Trophoblast cell (in vitro differentiated cells and primary cell): ENCODE measurements around the gene YPEL4. TPM values are rescaled to one million over a fixed set of nuclear protein-coding genes. Genes with fewer than 3 reads are reported as not detected.
A peak's percentile ranks its signal among the peaks of the same experiment; 100 is the strongest.
"Not testable (repeated sequence)": the region's sequence is repeated elsewhere in the genome, so short reads cannot be mapped to it uniquely, and the experiment has no call there.

ENCODE experiments used
- DNase-seq, 2 donors: peaks; one replicate each; pipeline ENCODE4 v3.0.0-alpha.2; 2016
- H2AFZ ChIP-seq: 2 replicates; pipeline ENCODE4 v1.6.1; 2013; ENCODE audit warnings: low read length, moderate library complexity, mild to moderate bottlenecking; ENCODE audit not compliant: insufficient read depth, poor library complexity
- H2AK5ac ChIP-seq: 2 replicates; pipeline ENCODE4 v1.6.1; 2013; ENCODE audit warnings: mild to moderate bottlenecking, low read length
- H2BK120ac ChIP-seq: 2 replicates; pipeline ENCODE4 v1.6.1; 2013; ENCODE audit warnings: low read length, mild to moderate bottlenecking, moderate library complexity; ENCODE audit not compliant: insufficient read depth, poor library complexity
- H2BK12ac ChIP-seq: 2 replicates; pipeline ENCODE4 v1.6.1; 2013; ENCODE audit warnings: mild to moderate bottlenecking, low read length, moderate library complexity
- H2BK5ac ChIP-seq: 2 replicates; pipeline ENCODE4 v1.6.1; 2013; ENCODE audit warnings: low read length, low read depth, moderate library complexity, mild to moderate bottlenecking; ENCODE audit not compliant: poor library complexity
- H3K14ac ChIP-seq: 2 replicates; pipeline ENCODE4 v1.6.1; 2013; ENCODE audit warnings: mild to moderate bottlenecking, low read length
- H3K18ac ChIP-seq: 2 replicates; pipeline ENCODE4 v1.6.1; 2013; ENCODE audit warnings: mild to moderate bottlenecking, low read length
- H3K23ac ChIP-seq: 2 replicates; pipeline ENCODE4 v1.6.1; 2013; ENCODE audit warnings: low read length
- H3K27ac ChIP-seq: 2 replicates; pipeline ENCODE4 v1.5.1; 2013; ENCODE audit warnings: low read depth, mild to moderate bottlenecking, inconsistent platforms, low read length, moderate library complexity
- H3K27me3 ChIP-seq: 2 replicates; pipeline ENCODE4 v1.6.1; 2013; ENCODE audit warnings: inconsistent platforms, mild to moderate bottlenecking, low read length, moderate library complexity; ENCODE audit not compliant: insufficient read depth
- H3K36me3 ChIP-seq, 2 experiments: 1 replicate in 1 of 2; 2 replicates in 1 of 2; pipeline ENCODE4 v1.6.1; 2013; ENCODE audit warnings: low read length in 2 of 2, mild to moderate bottlenecking in 2 of 2, moderate library complexity in 1 of 2; ENCODE audit not compliant: insufficient read depth in 2 of 2, control insufficient read depth in 1 of 2
- H3K4ac ChIP-seq: 2 replicates; pipeline ENCODE4 v1.6.1; 2013; ENCODE audit warnings: low read depth, mild to moderate bottlenecking, low read length, moderate library complexity
- H3K4me1 ChIP-seq, 2 experiments: 1 replicate in 1 of 2; 2 replicates in 1 of 2; pipeline ENCODE4 v1.6.1; 2013; ENCODE audit warnings: low read length in 2 of 2, mild to moderate bottlenecking in 2 of 2, moderate library complexity in 1 of 2; ENCODE audit not compliant: insufficient read depth in 2 of 2, control insufficient read depth in 1 of 2
- H3K4me2 ChIP-seq: 2 replicates; pipeline ENCODE4 v1.6.1; 2013; ENCODE audit warnings: inconsistent platforms, mild to moderate bottlenecking, low read length, moderate library complexity
- H3K4me3 ChIP-seq: 2 replicates; pipeline ENCODE4 v1.5.1; 2013; ENCODE audit warnings: mild to moderate bottlenecking, low read depth, low read length, inconsistent platforms
- H3K79me1 ChIP-seq: one replicate; pipeline ENCODE4 v1.6.1; 2013; ENCODE audit warnings: low read length
- H3K79me2 ChIP-seq: 2 replicates; pipeline ENCODE4 v1.6.1; 2013; ENCODE audit warnings: low read length, mild to moderate bottlenecking; ENCODE audit not compliant: control insufficient read depth, insufficient read depth, poor library complexity
- H3K9ac ChIP-seq: 2 replicates; pipeline ENCODE4 v1.6.1; 2013; ENCODE audit warnings: mild to moderate bottlenecking, low read length
- H3K9me3 ChIP-seq: 2 replicates; pipeline ENCODE4 v1.6.1; 2013; ENCODE audit warnings: low read depth, mild to moderate bottlenecking, control low read depth, inconsistent platforms, low read length; ENCODE audit not compliant: insufficient read depth
- H4K12ac ChIP-seq: 2 replicates; pipeline ENCODE4 v1.6.1; 2013; ENCODE audit warnings: low read depth, mild to moderate bottlenecking, low read length, moderate library complexity
- H4K8ac ChIP-seq: 2 replicates; pipeline ENCODE4 v1.6.1; 2013; ENCODE audit warnings: low read depth, mild to moderate bottlenecking, low read length, moderate library complexity
- H4K91ac ChIP-seq: one replicate; pipeline ENCODE4 v1.6.1; 2013; ENCODE audit warnings: low read depth, mild to moderate bottlenecking, low read length, moderate library complexity
- WGBS: extraction: QIAGEN DNeasy Blood & Tissue Kit; methylation state at CpG from one replicate; pipeline ENCODE4 v1.1.7; 2013; ENCODE audit warnings: missing lambda C conversion rate; ENCODE audit not compliant: insufficient read length, insufficient coverage; ENCODE audit errors: extremely low coverage; 5-methylcytosine and 5-hydroxymethylcytosine counted together
- polyA plus RNA-seq: library from polyadenylated mRNA; stranded (reverse); fragments of 200-250 nt; gene quantifications from 2 replicates; pipeline ENCODE4 v1.2.3, GENCODE V29; 2013

YPEL4 gene
- polyA plus RNA-seq = 1.2 TPM in 2 replicates

GRCh38 chr11:57649826-57650738 is at the start of gene YPEL4:
Gene YPEL4 (minus strand): TSS chr11:57649912. CDS start chr11:57647107, 2,805 bp downstream.
- Histone ChIP-seq H4K91ac (no peak within 1 kb of the TSS), H3K36me3 (no peaks in the 10 kb centered on the region), H3K14ac (peak within 1 kb of the TSS; percentile 2), H3K4me2 (peak within 1 kb of the TSS; percentile 48), H2BK120ac (no peak within 1 kb of the TSS), H3K79me2 (no peaks in the 10 kb centered on the region), H3K27me3 (no peaks in the 10 kb centered on the region), H3K27ac (no peak within 1 kb of the TSS), H4K8ac (no peak within 1 kb of the TSS), H3K4me3 (peak within 1 kb of the TSS; percentile 32), H4K12ac (peak within 1 kb of the TSS; percentile 40), H3K4me1 (peaks cover 35 to 36% of the 10 kb centered on the region in 2 experiments), H2AFZ (no peak within 1 kb of the TSS), H2BK5ac (no peak within 1 kb of the TSS), H2BK12ac (no peak within 1 kb of the TSS), H3K4ac (no peak within 1 kb of the TSS), H3K9ac (no peak within 1 kb of the TSS), H3K9me3 (no peaks in the 10 kb centered on the region), H3K23ac (no peak within 1 kb of the TSS), H3K79me1 (peaks cover 2% of the 10 kb centered on the region), H3K18ac (peak within 1 kb of the TSS; percentile 1), H2AK5ac (no peak within 1 kb of the TSS)
- peak; percentile 60 to 69 for DNase-seq
- WGBS = no CpG with 5 or more reads among the region's 15 CpGs

GRCh38 chr11:57698843-57699365 is 49.2 kb upstream of the YPEL4 start:
- H2BK5ac ChIP-seq = no peak overlapping the region
- WGBS = no CpG with 5 or more reads among the region's 18 CpGs
- no peaks in the 10 kb centered on the region for H3K79me1 ChIP-seq
- H2BK120ac ChIP-seq = no peak overlapping the region
- DNase-seq = no peak
- no peak overlapping the region for H2AK5ac ChIP-seq
- peaks cover 57 to 73% of the 10 kb centered on the region in 2 experiments for H3K36me3 ChIP-seq
- H3K9ac ChIP-seq = no peak overlapping the region
- H3K18ac ChIP-seq = no peak overlapping the region
- no peak overlapping the region for H3K27ac ChIP-seq
- H3K14ac ChIP-seq = no peak overlapping the region
- no peak overlapping the region for H3K23ac ChIP-seq
- no peaks in the 10 kb centered on the region for H3K27me3 ChIP-seq
- no peak overlapping the region for H4K12ac ChIP-seq
- no peaks in the 10 kb centered on the region for H3K79me2 ChIP-seq
- H4K8ac ChIP-seq = no peak overlapping the region
- no peak overlapping the region for H4K91ac ChIP-seq
- H3K4ac ChIP-seq = no peak overlapping the region
- no peak overlapping the region for H3K4me3 ChIP-seq
- H3K9me3 ChIP-seq = no peaks in the 10 kb centered on the region
- H2AFZ ChIP-seq = no peak overlapping the region
- no peak overlapping the region for H3K4me2 ChIP-seq
- no peak overlapping the region for H2BK12ac ChIP-seq
- H3K4me1 ChIP-seq = no peaks in the 10 kb centered on the region

GRCh38 chr11:57690474-57690873 is 40.8 kb upstream of the YPEL4 start:
- WGBS = no CpG with 5 or more reads among the region's 5 CpGs
- H3K79me1 ChIP-seq, H2AFZ ChIP-seq: not testable (repeated sequence)

GRCh38 chr11:57681168-57681567 is 31.5 kb upstream of the YPEL4 start:
- no peak overlapping the region for H3K18ac ChIP-seq
- no peaks in the 10 kb centered on the region for H3K79me1 ChIP-seq
- no peak overlapping the region for H3K4ac ChIP-seq
- no peak overlapping the region for H2AFZ ChIP-seq
- peaks cover 24 to 32% of the 10 kb centered on the region in 2 experiments for H3K36me3 ChIP-seq
- H2BK120ac ChIP-seq = no peak overlapping the region
- no peak overlapping the region for H3K4me2 ChIP-seq
- H3K27me3 ChIP-seq = no peaks in the 10 kb centered on the region
- no peak for DNase-seq
- H2BK12ac ChIP-seq = no peak overlapping the region
- no peak overlapping the region for H3K9ac ChIP-seq
- H4K12ac ChIP-seq = no peak overlapping the region
- no peaks in the 10 kb centered on the region for H3K4me1 ChIP-seq
- no CpG with 5 or more reads among the region's 1 CpG for WGBS
- H3K27ac ChIP-seq = no peak overlapping the region
- no peak overlapping the region for H3K23ac ChIP-seq
- no peak overlapping the region for H4K8ac ChIP-seq
- H3K4me3 ChIP-seq = no peak overlapping the region
- no peak overlapping the region for H2BK5ac ChIP-seq
- H3K79me2 ChIP-seq = no peaks in the 10 kb centered on the region
- no peak overlapping the region for H3K14ac ChIP-seq
- H4K91ac ChIP-seq = no peak overlapping the region
- H3K9me3 ChIP-seq = no peaks in the 10 kb centered on the region
- H2AK5ac ChIP-seq = no peak overlapping the region

More at GRCh38 chr11:57690474-57690873, 40.8 kb upstream of the YPEL4 start:
- H2BK120ac ChIP-seq, DNase-seq, H3K14ac ChIP-seq, H4K12ac ChIP-seq, H3K23ac ChIP-seq, H3K9me3 ChIP-seq, H4K91ac ChIP-seq, H2AK5ac ChIP-seq, H4K8ac ChIP-seq, H3K18ac ChIP-seq, H3K4me3 ChIP-seq, H3K4ac ChIP-seq, H3K27me3 ChIP-seq, H3K4me1 ChIP-seq, H2BK5ac ChIP-seq, H3K27ac ChIP-seq, H3K79me2 ChIP-seq, H2BK12ac ChIP-seq, H3K9ac ChIP-seq, H3K4me2 ChIP-seq: not testable (repeated sequence)
- H3K36me3 ChIP-seq = peaks cover 65 to 72% of the 10 kb centered on the region in 2 experiments
